Measurements from ENCODE around the gene TRIM4.

GRCh38 chr7:99923200-99923599 lies 3.9 kb upstream of the TRIM4 start:
- no peak for TF ChIP-seq POLR2AphosphoS5 (IDR thresholded peaks at IDR 0.05; ENCODE audit: insufficient read depth in 1 of 2, low read depth in 1 of 2)
- no peak for TF ChIP-seq CTCF (IDR thresholded peaks at IDR 0.05)

Data from vagina (tissue), 2 donors.